Heart right ventricle (tissue), 16 donors: ENCODE data around the gene DNAH10. TPM values are rescaled to one million over a fixed set of nuclear protein-coding genes. Genes with fewer than 3 reads are reported as not detected.

Source experiments
- ATAC-seq, 8 donors: fragments of 200-7000 bp; cut with Tn5 transposase; one replicate each; pipeline ENCODE4 v1.9.1; 2020; ENCODE audit warnings: mild to moderate bottlenecking in 8 of 8, moderate library complexity in 8 of 8, moderate number of reproducible peaks in 1 of 8
- DNase-seq, 2 donors: peaks; one replicate each; pipeline ENCODE4 v3.0.0-alpha.2; 2020
- H3K27ac ChIP-seq, 10 donors: fragments of 200-600 bp; sonication (generic) in 2 of 10; one replicate each; pipeline versions ENCODE4 v1.5.0 to v1.8.0; 2020 to 2022; ENCODE audit warnings: mild to moderate bottlenecking in 3 of 10
- H3K27me3 ChIP-seq, 7 donors: fragments of 200-600 bp; one replicate each; pipeline ENCODE4 v1.8.0; 2021 to 2022; ENCODE audit warnings: mild to moderate bottlenecking in 2 of 7
- H3K36me3 ChIP-seq, 9 donors: fragments of 200-600 bp; sonication (generic) in 1 of 9; one replicate each; pipeline versions ENCODE4 v1.5.0 to v1.8.0; 2020 to 2022; ENCODE audit warnings: mild to moderate bottlenecking in 2 of 9
- H3K4me1 ChIP-seq, 9 donors: fragments of 200-600 bp; sonication (generic) in 1 of 9; one replicate each; pipeline versions ENCODE4 v1.5.0 to v1.8.0; 2020 to 2022; ENCODE audit warnings: mild to moderate bottlenecking in 4 of 9
- H3K4me3 ChIP-seq, 10 donors: fragments of 200-600 bp; sonication (generic) in 2 of 10; one replicate each; pipeline versions ENCODE4 v1.5.0 to v1.8.0; 2020 to 2022; ENCODE audit warnings: mild to moderate bottlenecking in 7 of 10, moderate library complexity in 2 of 10
- H3K9me3 ChIP-seq, 11 donors: fragments of 200-600 bp in 10 of 11; sonication (generic) in 2 of 11; one replicate each; pipeline versions ENCODE4 v1.5.0 to v1.8.0; 2013 to 2022; ENCODE audit warnings: mild to moderate bottlenecking in 2 of 11, control low read depth in 1 of 11, moderate library complexity in 1 of 11
- WGBS, 2 donors: extraction: QIAGEN DNeasy Blood & Tissue Kit; methylation state at CpG; one replicate each; pipeline ENCODE4 v1.1.7; 2013; ENCODE audit warnings: inconsistent platforms in 1 of 2; 5-methylcytosine and 5-hydroxymethylcytosine counted together
- intact Hi-C, 10 donors: fragments of 100-400 bp; cut with DNase I; formaldehyde crosslinking; loops; one replicate each; pipeline versions ENCODE4 v1.11.1 to v1.14.2; 2022
- polyA plus RNA-seq, 2 donors: library from polyadenylated mRNA; stranded (reverse); fragments of 200-250 nt; gene quantifications; one replicate each; pipeline ENCODE4 v1.2.3, GENCODE V29; 2013
- total RNA-seq, 10 donors: library from RNA; stranded (reverse); fragmentation: NEBNext Ultra II Directional in 3 of 10; extraction: Animal tissue kit (Norgen Biotek cat#: 25700) in 3 of 10; gene quantifications; one replicate each; pipeline versions ENCODE4 v1.2.1 to v1.2.4, GENCODE V29; 2021 to 2023
- TF ChIP-seq, protein P1 (sequence below), 9 donors: fragments of 200-600 bp; sonication (generic) in 2 of 9; IDR thresholded peaks; one replicate each; pipeline versions ENCODE4 v1.5.0 to v1.8.0; 2021 to 2022; ENCODE audit warnings: antibody characterized with exemption in 9 of 9, mild to moderate bottlenecking in 5 of 9, moderate library complexity in 1 of 9
- donor health status: Arrhythmogenic right ventricular cardiomyopathy.
- donor health status: ischemic (EF 13 %, LVEDD 7.1; RV severe dilation, severe dysfunction).
- donor health status: healthy with polysubstance abuse.
- donor health status: DM: no; HTN: yes; CAD: no.
- donor health status: DM: no; HTN: no; CAD: no.
- donor health status: ischemic (EF 25% LVEDD 6.9; RV normal size, moderate dysfunction).
- donor health status: ischemic (EF 25% LVEDD 5.7; RV mildly dilated, moderate dysfunction).
- donor health status: healthy.
- donor health status: DM: yes; HTN: yes; CAD: no.
- donor health status: Ischemic cardiomyopathy.
- donor health status: ischemic (EF 35%, LVEDD 5.7; RV mildly dilated, moderate dysfunction).
- donor health status: nonischemic (EF 11% LVEDD 7.7; RV severe dilation, severe dysfunction).
- donor health status: DM: yes; HTN: yes; CAD: no.
- donor health status: PGD.
- donor health status: ischemic (EF 29% LVEDD 5.4; RV normal size, mild dysfunction).
- donor health status: nonischemic (EF 23%, LVEDD 6.1; RV moderate dilation, normal function).

The DNAH10 gene
- total and polyA plus RNA-seq, 12 donors = 0.05 to 0.60 (median 0.09) TPM; not detected in 3

DNA sequence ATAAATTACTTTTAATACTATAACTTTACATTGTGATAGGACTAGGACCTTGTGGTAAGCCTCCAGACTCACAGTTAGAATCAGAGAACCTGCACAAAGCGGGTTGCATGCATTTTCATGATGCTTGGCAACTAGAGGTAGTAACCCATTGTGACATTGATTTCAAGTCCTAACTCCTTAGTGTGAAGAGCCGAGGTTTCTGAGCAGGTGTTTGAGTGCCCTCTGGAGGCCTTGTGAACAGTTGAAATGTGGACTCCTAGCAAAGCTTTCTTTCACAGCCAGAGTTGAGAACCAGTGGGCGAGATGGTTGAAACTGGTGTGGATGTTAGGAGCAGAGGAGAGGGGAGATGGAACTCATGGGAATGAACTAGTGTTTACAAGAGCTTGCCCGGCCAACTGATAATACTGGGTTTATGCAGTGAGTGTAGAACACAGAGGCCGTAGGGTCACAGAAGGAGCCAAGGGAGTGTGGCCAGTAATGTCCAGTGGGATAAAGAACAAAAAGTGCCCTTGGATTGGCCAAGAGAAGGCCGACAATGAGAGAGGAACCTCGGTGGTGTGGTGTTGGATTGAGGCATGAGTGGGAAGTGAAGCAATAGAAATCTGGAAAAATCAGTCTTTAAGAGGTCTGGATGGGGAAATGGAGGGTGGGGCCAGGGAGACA, 221.9 kb downstream of the DNAH10 start:
- Histone ChIP-seq H3K27ac (peak overlapping the region in 1 of 10 donors; percentile 17), H3K27me3 (no peaks in the 10 kb centered on the region), H3K4me3 (no peak overlapping the region), H3K4me1 (peaks cover 10 to 72% (median 32%) of the 10 kb centered on the region in 9 donors), H3K36me3 (peaks cover 0 to 50% (median 4%) of the 10 kb centered on the region in 9 donors), H3K9me3 (no peaks in the 10 kb centered on the region)
- WGBS, 2 donors = 47 to 56% methylated on average over 7 of the region's 7 CpGs
- TF ChIP-seq, protein P1, sequence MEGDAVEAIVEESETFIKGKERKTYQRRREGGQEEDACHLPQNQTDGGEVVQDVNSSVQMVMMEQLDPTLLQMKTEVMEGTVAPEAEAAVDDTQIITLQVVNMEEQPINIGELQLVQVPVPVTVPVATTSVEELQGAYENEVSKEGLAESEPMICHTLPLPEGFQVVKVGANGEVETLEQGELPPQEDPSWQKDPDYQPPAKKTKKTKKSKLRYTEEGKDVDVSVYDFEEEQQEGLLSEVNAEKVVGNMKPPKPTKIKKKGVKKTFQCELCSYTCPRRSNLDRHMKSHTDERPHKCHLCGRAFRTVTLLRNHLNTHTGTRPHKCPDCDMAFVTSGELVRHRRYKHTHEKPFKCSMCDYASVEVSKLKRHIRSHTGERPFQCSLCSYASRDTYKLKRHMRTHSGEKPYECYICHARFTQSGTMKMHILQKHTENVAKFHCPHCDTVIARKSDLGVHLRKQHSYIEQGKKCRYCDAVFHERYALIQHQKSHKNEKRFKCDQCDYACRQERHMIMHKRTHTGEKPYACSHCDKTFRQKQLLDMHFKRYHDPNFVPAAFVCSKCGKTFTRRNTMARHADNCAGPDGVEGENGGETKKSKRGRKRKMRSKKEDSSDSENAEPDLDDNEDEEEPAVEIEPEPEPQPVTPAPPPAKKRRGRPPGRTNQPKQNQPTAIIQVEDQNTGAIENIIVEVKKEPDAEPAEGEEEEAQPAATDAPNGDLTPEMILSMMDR (IDR thresholded peaks at IDR 0.05) = peak; percentile 34 to 79 (median 64)
- intact Hi-C loops = loop anchor here in 7 of 10 donors (1.0 to 10.0 kb wide), 5 partner anchors 77 to 269 kb away; partner anchors contain the start of gene ATP6V0A2 (in 1 of the 7)
- DNase-seq = peak in 1 of 2 donors; percentile 47
- peak; percentile 38 to 89 (median 78) for ATAC-seq

DNA sequence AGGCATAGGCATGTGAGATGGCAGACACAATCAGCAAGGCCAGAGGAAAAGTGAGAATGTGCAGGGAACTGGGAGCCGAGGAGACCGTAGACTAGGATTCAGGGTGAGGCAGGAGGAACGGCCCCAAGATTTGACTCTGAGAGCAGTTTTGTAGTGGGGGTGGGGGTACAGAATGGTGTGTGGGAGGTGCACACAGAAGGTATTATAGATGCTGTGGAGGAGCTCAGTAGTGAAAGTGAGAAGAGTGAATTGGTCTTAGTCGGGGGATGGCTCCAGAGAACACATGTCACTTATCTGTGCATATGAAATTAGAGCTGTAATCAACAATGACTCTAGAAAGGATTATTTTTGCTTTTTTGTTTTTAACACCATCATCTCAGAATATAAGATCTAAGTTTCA, 222.8 kb downstream of the DNAH10 start:
- TF ChIP-seq, protein P1 (IDR thresholded peaks at IDR 0.05) = no peak
- intact Hi-C loops = loop anchor here in 8 of 10 donors (1.0 to 10.0 kb wide), 6 partner anchors 47 to 270 kb away; partner anchors contain the start of gene ATP6V0A2 (in 1 of the 8)
- H3K4me3 ChIP-seq = no peak overlapping the region
- H3K9me3 ChIP-seq = no peaks in the 10 kb centered on the region
- H3K36me3 ChIP-seq = peaks cover 0 to 53% (median 4%) of the 10 kb centered on the region in 9 donors
- H3K27me3 ChIP-seq = no peaks in the 10 kb centered on the region
- H3K27ac ChIP-seq = peak overlapping the region in 1 of 10 donors; percentile 17
- DNase-seq = no peak
- H3K4me1 ChIP-seq = peaks cover 13 to 82% (median 36%) of the 10 kb centered on the region in 9 donors
- 41 to 65% methylated on average over 4 of the region's 4 CpGs for WGBS, 2 donors
- peak in 2 of 8 donors; percentile 25 to 27 for ATAC-seq

Other genes with a start within 250 kb of the DNAH10 start
- 100 to 1,000 TPM in 3 of 10 donors, 10 to 100 TPM in 7; 71.4 to 132 (median 86.6) TPM for gene RILPL1, start 228.6 kb upstream of the DNAH10 start, total RNA-seq
- 100 to 1,000 TPM in 1 of 2 donors, 10 to 100 TPM in 1; 78.7 to 106 TPM for gene RILPL1, start 228.6 kb upstream of the DNAH10 start, polyA plus RNA-seq
- gene TMED2, start 177.7 kb upstream of the DNAH10 start, total RNA-seq = 100 to 1,000 TPM; 133 to 244 (median 158) TPM
- 100 to 1,000 TPM in 1 of 2 donors, 10 to 100 TPM in 1; 22.2 to 141 TPM for gene TMED2, start 177.7 kb upstream of the DNAH10 start, polyA plus RNA-seq
- 1 to 10 TPM; 3.2 to 8.8 (median 4.8) TPM for gene DDX55, start 160.2 kb upstream of the DNAH10 start, total RNA-seq
- gene DDX55, start 160.2 kb upstream of the DNAH10 start, polyA plus RNA-seq = 10 to 100 TPM in 1 of 2 donors, 1 to 10 TPM in 1; 6.2 to 14.0 TPM
- 10 to 100 TPM; 26.3 to 36.4 (median 31.8) TPM for gene EIF2B1, start 128.6 kb upstream of the DNAH10 start, total RNA-seq
- gene EIF2B1, start 128.6 kb upstream of the DNAH10 start, polyA plus RNA-seq = 10 to 100 TPM; 21.2 to 25.5 TPM
- 10 to 100 TPM; 12.8 to 18.3 (median 15.5) TPM for gene GTF2H3, start 128.5 kb upstream of the DNAH10 start, total RNA-seq
- gene GTF2H3, start 128.5 kb upstream of the DNAH10 start, polyA plus RNA-seq = 1 to 10 TPM; 4.0 to 4.4 TPM
- 1 to 10 TPM; 2.3 to 6.3 (median 4.4) TPM for gene TCTN2, start 91.2 kb upstream of the DNAH10 start, total RNA-seq
- 1 to 10 TPM; 1.9 to 2.8 TPM for gene TCTN2, start 91.2 kb upstream of the DNAH10 start, polyA plus RNA-seq
- gene ATP6V0A2, start 49.9 kb upstream of the DNAH10 start, total RNA-seq = 10 to 100 TPM in 9 of 10 donors, 1 to 10 TPM in 1; 8.6 to 16.9 (median 11.6) TPM
- gene ATP6V0A2, start 49.9 kb upstream of the DNAH10 start, polyA plus RNA-seq = 1 to 10 TPM; 4.7 to 6.2 TPM
- 10 to 100 TPM; 38.5 to 77.1 (median 56.4) TPM for gene CCDC92, start 210.5 kb downstream of the DNAH10 start, total RNA-seq
- gene CCDC92, start 210.5 kb downstream of the DNAH10 start, polyA plus RNA-seq = 10 to 100 TPM; 58.7 to 76.2 TPM
- gene ZNF664, start 210.9 kb downstream of the DNAH10 start, total RNA-seq = 10 to 100 TPM; 73.1 to 94.6 (median 77.0) TPM
- 10 to 100 TPM; 36.9 to 39.8 TPM for gene ZNF664, start 210.9 kb downstream of the DNAH10 start, polyA plus RNA-seq